Upper lobe of left lung (tissue), 6 donors: ENCODE results near the gene IL1RN. TPM values are rescaled to one million over a fixed set of nuclear protein-coding genes. Genes with fewer than 3 reads are reported as not detected.

Experiments
- ATAC-seq, 2 donors: fragments of 200-7000 bp; cut with Tn5 transposase; one replicate each; pipeline ENCODE4 v1.9.1; 2022; ENCODE audit warnings: mild to moderate bottlenecking in 2 of 2, moderate library complexity in 2 of 2; ENCODE audit not compliant: low FRiP score in 2 of 2
- DNase-seq, 2 donors: peaks; one replicate each; pipeline ENCODE4 v3.0.0-alpha.2; 2019 to 2020
- H3K27ac ChIP-seq, 4 donors: fragments of 200-600 bp; sonication (generic); one replicate each; pipeline ENCODE4 v1.5.1; 2016 to 2019
- H3K27me3 ChIP-seq, 4 donors: fragments of 200-600 bp; sonication (generic); one replicate each; pipeline ENCODE4 v1.5.1; 2017 to 2019
- H3K36me3 ChIP-seq, 4 donors: fragments of 200-600 bp; sonication (generic); one replicate each; pipeline ENCODE4 v1.5.1; 2016 to 2019
- H3K4me1 ChIP-seq, 4 donors: fragments of 200-600 bp; sonication (generic); one replicate each; pipeline ENCODE4 v1.5.1; 2018 to 2019
- H3K4me3 ChIP-seq, 4 donors: fragments of 200-600 bp; sonication (generic); one replicate each; pipeline ENCODE4 v1.5.1; 2017 to 2019; ENCODE audit warnings: mild to moderate bottlenecking in 2 of 4, moderate library complexity in 1 of 4
- H3K9me3 ChIP-seq, 4 donors: fragments of 200-600 bp; sonication (generic); one replicate each; pipeline ENCODE4 v1.5.1; 2018 to 2019
- CTCF ChIP-seq, 6 experiments: fragments of 450-650 bp in 4 of 6; fragments of 200-600 bp in 2 of 6; sonication (generic) in 2 of 6; IDR thresholded peaks; one replicate each; pipeline ENCODE4 v1.5.1; 2016 to 2019; ENCODE audit warnings: antibody characterized with exemption in 6 of 6
- EP300 ChIP-seq, 4 donors: sonication (generic); formaldehyde crosslinking; IDR thresholded peaks; one replicate each; pipeline ENCODE4 v1.5.1; 2017; ENCODE audit warnings: antibody characterized with exemption in 4 of 4, control low read depth in 2 of 4
- POLR2A ChIP-seq, 4 donors: fragments of 450-650 bp; IDR thresholded peaks; one replicate each; pipeline ENCODE4 v1.5.1; 2016 to 2017; ENCODE audit warnings: antibody characterized with exemption in 4 of 4, mild to moderate bottlenecking in 2 of 4
- POLR2AphosphoS5 ChIP-seq, 2 donors: sonication (generic); formaldehyde crosslinking; IDR thresholded peaks; one replicate each; pipeline ENCODE4 v1.5.1; 2017; ENCODE audit warnings: antibody characterized with exemption in 2 of 2
- WGBS, 2 donors: methylation state at CpG; one replicate each; pipeline ENCODE4 v1.1.5; 2017 to 2018; 5-methylcytosine and 5-hydroxymethylcytosine counted together
- total RNA-seq, 6 donors: library from RNA; depleted of rRNA in 4 of 6; stranded (reverse); fragments of >200 nt in 4 of 6; gene quantifications; one replicate each; pipeline versions ENCODE4 v1.1.0 to v1.2.1, GENCODE V29; 2016 to 2021
- donor health status: DM: no; HTN: no; CAD: no; lungs with moderate emphysema.
- donor health status: DM: no; HTN: yes; CAD: no; lungs with severe emphysema.

IL1RN gene
- total RNA-seq, 6 donors from 2014 or later: 2.0 to 40.6 (median 7.9) TPM

- no peaks in the 10 kb centered on the region for H3K9me3 ChIP-seq
- 52 to 58% methylated on average over 8 of the region's 8 CpGs for WGBS, 2 donors
- H3K4me1 ChIP-seq: peaks cover 8 to 36% (median 23%) of the 10 kb centered on the region in 4 donors
- no peaks in the 10 kb centered on the region for H3K27me3 ChIP-seq
- H3K27ac ChIP-seq: peak overlapping the region; percentile 15 to 88 (median 79)
- H3K36me3 ChIP-seq: no peaks in the 10 kb centered on the region
- H3K4me3 ChIP-seq: peak overlapping the region; percentile 14 to 50 (median 38)
- TF ChIP-seq POLR2AphosphoS5 (IDR thresholded peaks at IDR 0.05) (peak in 1 of 2 donors; percentile 23), CTCF (IDR thresholded peaks at IDR 0.05) (no peak), POLR2A (IDR thresholded peaks at IDR 0.05) (no peak), EP300 (IDR thresholded peaks at IDR 0.05) (no peak)
- DNase-seq (no peak), ATAC-seq (peak in 1 of 2 donors; percentile 32)
Observed at GRCh38 chr2:113175042-113175628, 47.7 kb downstream of the IL1RN start.

DNA sequence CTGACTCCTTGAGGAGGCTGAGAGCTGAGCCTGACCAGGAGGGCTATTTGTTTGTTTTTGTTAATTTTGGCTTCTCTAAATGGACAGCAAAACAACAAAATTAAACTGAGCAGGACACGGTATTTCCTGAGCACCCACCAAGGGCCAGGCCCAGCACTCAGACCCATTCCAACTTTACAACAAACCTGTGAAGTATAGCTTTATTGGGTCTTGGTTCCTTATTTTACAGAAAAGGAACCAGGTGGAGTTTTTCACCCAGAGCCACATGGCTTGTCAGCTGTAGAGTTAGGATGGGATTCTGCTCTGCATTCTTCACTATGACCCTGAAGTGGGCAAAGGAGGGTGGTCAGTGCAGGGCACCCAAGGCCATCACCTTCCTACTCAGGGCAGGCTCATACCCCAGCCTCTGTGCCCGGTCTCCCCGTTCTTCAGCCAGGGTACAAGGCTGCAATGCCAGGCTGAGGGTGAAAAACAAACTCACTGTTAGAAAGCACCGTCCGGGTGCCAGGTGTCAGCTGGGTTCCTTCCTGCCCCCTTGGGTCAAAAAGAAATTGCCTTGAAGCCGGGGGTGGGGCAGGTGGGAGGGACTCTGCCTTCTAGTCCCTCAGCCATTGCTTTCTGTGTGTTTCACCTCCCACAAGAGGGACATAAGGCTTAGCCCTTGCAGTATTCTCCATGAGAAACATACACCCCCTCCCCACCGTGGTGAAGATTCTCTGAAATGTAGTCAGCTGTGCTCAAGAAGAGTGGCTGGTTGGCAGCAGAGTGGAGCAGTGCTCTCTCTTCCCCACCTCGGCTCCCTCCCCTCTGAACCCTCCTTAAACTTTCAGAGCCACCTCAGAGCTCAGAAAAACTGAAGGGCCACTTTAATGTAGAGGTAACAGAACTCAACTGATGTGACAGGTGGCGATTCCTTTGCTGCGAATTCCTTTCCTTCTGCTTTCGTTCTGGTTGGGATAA, 48.6 kb downstream of the IL1RN start:
- H3K4me1 ChIP-seq: peaks cover 10 to 45% (median 31%) of the 10 kb centered on the region in 4 donors

DNA sequence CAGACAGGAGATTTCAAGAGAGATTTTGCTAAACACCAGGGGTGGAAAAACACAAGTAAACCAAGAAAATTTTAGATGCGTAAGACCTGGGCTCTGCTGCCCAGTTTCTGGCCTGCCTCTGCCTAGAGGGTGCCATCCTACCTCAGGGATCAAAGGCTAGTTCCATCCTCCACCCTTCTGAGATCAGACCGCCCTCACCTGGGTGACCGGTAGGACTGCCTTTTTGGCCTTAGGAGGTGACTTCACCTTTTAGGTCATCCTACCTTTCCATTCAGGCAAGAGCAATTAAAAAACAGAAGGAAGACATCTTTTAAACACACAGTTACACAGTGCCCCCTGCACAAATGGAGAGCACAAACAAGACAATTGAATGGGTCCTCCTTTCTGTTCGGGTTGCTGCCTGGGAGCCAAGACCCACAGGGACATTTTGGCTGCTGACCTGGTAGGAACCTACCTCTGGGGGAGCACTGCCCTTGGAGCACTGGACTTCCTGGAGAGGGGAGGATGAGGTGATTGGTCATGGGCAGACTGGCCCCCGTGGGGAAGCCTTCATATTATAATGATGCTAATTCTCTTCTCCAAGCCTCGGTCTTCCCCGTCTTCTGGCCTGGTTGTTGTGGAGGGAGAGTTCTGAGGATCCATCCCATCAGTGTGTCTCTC, 49.4 kb downstream of the IL1RN start:
- Histone ChIP-seq H3K27ac (no peak overlapping the region), H3K4me3 (no peak overlapping the region), H3K9me3 (no peaks in the 10 kb centered on the region), H3K27me3 (no peaks in the 10 kb centered on the region), H3K36me3 (no peaks in the 10 kb centered on the region), H3K4me1 (peaks cover 18 to 53% (median 40%) of the 10 kb centered on the region in 4 donors)
- ATAC-seq: no peak
- WGBS, 2 donors: 85 to 93% methylated on average over 7 of the region's 7 CpGs
- TF ChIP-seq CTCF (IDR thresholded peaks at IDR 0.05) (no peak), POLR2AphosphoS5 (IDR thresholded peaks at IDR 0.05) (no peak), EP300 (IDR thresholded peaks at IDR 0.05) (no peak), POLR2A (IDR thresholded peaks at IDR 0.05) (no peak)
- DNase-seq: no peak

More for the DNA sequence above, 48.6 kb downstream of the IL1RN start:
- DNase-seq: no peak
- 53 to 56% methylated on average over 11 of the region's 11 CpGs for WGBS, 2 donors
- Histone ChIP-seq H3K9me3 (no peaks in the 10 kb centered on the region), H3K27ac (peak overlapping the region in 2 of 4 donors; percentile 84 to 88), H3K4me3 (peak overlapping the region in 3 of 4 donors; percentile 35 to 50 (median 42)), H3K36me3 (no peaks in the 10 kb centered on the region), H3K27me3 (no peaks in the 10 kb centered on the region)
- TF ChIP-seq EP300 (IDR thresholded peaks at IDR 0.05) (no peak), POLR2A (IDR thresholded peaks at IDR 0.05) (no peak), CTCF (IDR thresholded peaks at IDR 0.05) (no peak), POLR2AphosphoS5 (IDR thresholded peaks at IDR 0.05) (no peak)
- no peak for ATAC-seq

GRCh38 chr2:113178069-113178746, 50.8 kb downstream of the IL1RN start:
- Histone ChIP-seq H3K4me3 (no peak overlapping the region), H3K27ac (no peak overlapping the region), H3K27me3 (no peaks in the 10 kb centered on the region), H3K36me3 (peaks cover 0 to 2% (median 0%) of the 10 kb centered on the region in 4 donors), H3K4me1 (peaks cover 22 to 58% (median 42%) of the 10 kb centered on the region in 4 donors), H3K9me3 (no peaks in the 10 kb centered on the region)
- ATAC-seq: no peak
- 86% methylated on average over 11 of the region's 11 CpGs for WGBS, 2 donors
- DNase-seq: no peak
- TF ChIP-seq POLR2A (IDR thresholded peaks at IDR 0.05) (no peak), EP300 (IDR thresholded peaks at IDR 0.05) (no peak), CTCF (IDR thresholded peaks at IDR 0.05) (no peak)
